GM12801 (cell line): ENCODE data around the gene HGS.

ENCODE experiments used
- CTCF ChIP-seq: IDR thresholded peaks from one replicate; pipeline ENCODE4 v1.5.1; 2011; ENCODE audit warnings: control low read depth; ENCODE audit not compliant: insufficient read length; ENCODE audit errors: extremely low read depth

Gene HGS

GRCh38 chr17:81735264-81736102 lies 51.7 kb downstream of the HGS start:
- no peak for TF ChIP-seq CTCF

- TF ChIP-seq CTCF, result no peak
These were observed 54.4 kb downstream of the HGS start for GRCh38 chr17:81737947-81738800.

GRCh38 chr17:81738801-81739393 lies 55.1 kb downstream of the HGS start:
- TF ChIP-seq CTCF, result no peak

GRCh38 chr17:81740395-81740961 lies 56.7 kb downstream of the HGS start:
- TF ChIP-seq CTCF, result no peak

- no peak for TF ChIP-seq CTCF
These were observed 57.3 kb downstream of the HGS start for GRCh38 chr17:81741049-81741593.

- no peak for TF ChIP-seq CTCF
These were observed 58.0 kb downstream of the HGS start for GRCh38 chr17:81741594-81742452.
